ENCODE data around the gene HSF4.
"Not testable (repeated sequence)": the region's sequence is repeated elsewhere in the genome, so short reads cannot be mapped to it uniquely, and the experiment has no call there.

Gene HSF4

DNA sequence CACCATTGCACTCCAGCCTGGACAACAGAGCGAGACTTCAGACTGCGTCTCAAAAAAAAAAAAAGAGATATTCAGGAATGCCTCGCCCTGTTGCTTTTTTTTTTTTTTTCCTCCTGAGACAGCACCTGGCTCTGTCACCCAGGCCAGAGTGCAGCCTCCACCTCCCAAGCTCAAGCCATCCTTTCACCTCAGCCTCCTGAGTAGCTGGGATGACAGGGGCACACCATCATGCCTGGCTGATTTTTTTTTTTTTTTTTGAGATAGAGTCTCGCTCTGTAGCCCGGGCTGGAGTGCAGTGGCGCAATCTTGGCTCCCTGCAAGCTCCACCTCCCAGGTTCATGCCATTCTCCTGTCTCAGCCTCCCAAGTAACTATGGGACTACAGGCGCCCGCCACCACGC, 46.8 kb upstream of the HSF4 start:
- Histone ChIP-seq H3K27ac (no peak overlapping the region), H3K9ac (no peak overlapping the region), H3K4me2 (ENCODE audit: low read length) (no peak overlapping the region), H3K4me1 (no peaks in the 10 kb centered on the region), H3K4me3 (ENCODE audit: low read depth, low read length) (no peak overlapping the region), H3K79me2 (peaks cover 23% of the 10 kb centered on the region), H3K9me3 (ENCODE audit: control insufficient read depth, low read length) (no peaks in the 10 kb centered on the region), H2AFZ (no peak overlapping the region), H3K36me3 (ENCODE audit: control insufficient read depth, insufficient read depth, low read length) (no peaks in the 10 kb centered on the region), H3K27me3 (ENCODE audit: control insufficient read depth, insufficient read depth, low read length) (no peaks in the 10 kb centered on the region)
- TF ChIP-seq, protein P1, sequence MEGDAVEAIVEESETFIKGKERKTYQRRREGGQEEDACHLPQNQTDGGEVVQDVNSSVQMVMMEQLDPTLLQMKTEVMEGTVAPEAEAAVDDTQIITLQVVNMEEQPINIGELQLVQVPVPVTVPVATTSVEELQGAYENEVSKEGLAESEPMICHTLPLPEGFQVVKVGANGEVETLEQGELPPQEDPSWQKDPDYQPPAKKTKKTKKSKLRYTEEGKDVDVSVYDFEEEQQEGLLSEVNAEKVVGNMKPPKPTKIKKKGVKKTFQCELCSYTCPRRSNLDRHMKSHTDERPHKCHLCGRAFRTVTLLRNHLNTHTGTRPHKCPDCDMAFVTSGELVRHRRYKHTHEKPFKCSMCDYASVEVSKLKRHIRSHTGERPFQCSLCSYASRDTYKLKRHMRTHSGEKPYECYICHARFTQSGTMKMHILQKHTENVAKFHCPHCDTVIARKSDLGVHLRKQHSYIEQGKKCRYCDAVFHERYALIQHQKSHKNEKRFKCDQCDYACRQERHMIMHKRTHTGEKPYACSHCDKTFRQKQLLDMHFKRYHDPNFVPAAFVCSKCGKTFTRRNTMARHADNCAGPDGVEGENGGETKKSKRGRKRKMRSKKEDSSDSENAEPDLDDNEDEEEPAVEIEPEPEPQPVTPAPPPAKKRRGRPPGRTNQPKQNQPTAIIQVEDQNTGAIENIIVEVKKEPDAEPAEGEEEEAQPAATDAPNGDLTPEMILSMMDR (IDR thresholded peaks at IDR 0.05) = no peak

DNA sequence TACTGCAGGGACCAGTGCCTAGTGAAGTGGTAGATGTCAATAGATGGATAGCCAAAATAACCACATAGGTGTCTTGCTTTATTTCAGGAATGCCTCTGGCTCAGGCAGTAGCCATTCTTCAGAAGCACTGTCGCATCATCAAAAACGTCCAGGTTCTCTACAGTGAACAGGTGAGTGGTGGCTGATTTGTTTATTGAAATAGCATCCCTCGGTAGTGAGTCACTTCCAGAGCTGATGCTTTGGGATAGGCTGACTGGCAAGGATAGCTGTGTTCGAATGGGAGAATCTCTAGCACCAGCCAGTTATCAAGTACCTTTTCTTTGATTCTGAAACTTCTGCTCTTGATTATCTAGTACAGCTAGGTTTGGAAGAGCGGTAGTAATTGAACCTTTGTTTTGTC, 44.5 kb upstream of the HSF4 start:
- Histone ChIP-seq H2AFZ (no peak overlapping the region), H3K9me3 (ENCODE audit: control insufficient read depth, low read length) (no peaks in the 10 kb centered on the region), H3K27me3 (ENCODE audit: control insufficient read depth, insufficient read depth, low read length) (no peaks in the 10 kb centered on the region), H3K79me2 (peaks cover 20% of the 10 kb centered on the region), H3K9ac (no peak overlapping the region), H3K36me3 (ENCODE audit: control insufficient read depth, insufficient read depth, low read length) (no peaks in the 10 kb centered on the region), H3K4me3 (ENCODE audit: low read depth, low read length) (no peak overlapping the region), H3K4me2 (ENCODE audit: low read length) (no peak overlapping the region), H3K4me1 (no peaks in the 10 kb centered on the region), H3K27ac (no peak overlapping the region)
- TF ChIP-seq, protein P1 (IDR thresholded peaks at IDR 0.05) = no peak

DNA sequence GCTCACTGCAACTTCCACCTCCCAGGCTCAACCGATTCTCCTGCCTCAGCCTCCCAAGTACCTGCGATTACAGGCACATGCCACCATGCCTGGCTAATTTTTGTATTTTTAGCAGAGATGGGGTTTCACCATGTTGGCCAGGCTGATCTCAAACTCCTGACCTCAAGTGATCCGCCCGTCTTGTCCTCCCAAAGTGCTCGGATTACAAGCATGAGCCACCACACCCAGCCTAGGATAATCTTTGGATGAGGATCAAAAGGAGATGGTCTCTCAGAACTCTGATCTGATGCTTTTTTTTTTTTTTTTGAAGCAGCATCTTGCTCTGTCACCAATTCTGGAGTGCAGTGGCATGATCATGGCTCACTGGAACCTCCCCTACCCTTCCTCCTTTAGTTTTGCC, 41.7 kb upstream of the HSF4 start:
- not testable (repeated sequence) for H3K9me3 ChIP-seq (ENCODE audit: control insufficient read depth, low read length); H3K4me1 ChIP-seq; H3K4me3 ChIP-seq (ENCODE audit: low read depth, low read length); H3K4me2 ChIP-seq (ENCODE audit: low read length); H3K36me3 ChIP-seq (ENCODE audit: control insufficient read depth, insufficient read depth, low read length); H3K9ac ChIP-seq; H3K27ac ChIP-seq; H3K27me3 ChIP-seq (ENCODE audit: control insufficient read depth, insufficient read depth, low read length); H2AFZ ChIP-seq
- peaks cover 19% of the 10 kb centered on the region for H3K79me2 ChIP-seq

DNA sequence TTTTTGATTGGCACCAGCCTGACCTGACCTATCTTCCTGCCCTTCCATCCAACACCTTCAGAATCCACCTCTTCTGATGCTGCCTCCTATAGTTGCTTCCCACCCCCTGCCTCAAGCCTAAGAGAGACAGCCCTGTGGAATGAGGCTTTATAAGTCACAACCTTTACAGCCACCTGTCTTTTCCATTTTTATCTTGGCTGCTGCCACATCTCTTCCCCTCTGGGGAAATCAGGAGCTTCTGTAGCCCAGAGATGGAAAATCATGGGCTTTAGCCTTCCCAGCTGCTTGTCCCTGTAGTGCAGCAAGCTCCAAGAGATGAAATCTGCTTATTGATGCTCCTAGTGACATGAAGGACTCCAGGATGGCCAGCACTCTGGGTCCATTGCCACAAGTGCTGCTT, 36.1 kb upstream of the HSF4 start:
- Histone ChIP-seq H3K4me3 (ENCODE audit: low read depth, low read length) (no peak overlapping the region), H3K79me2 (peaks cover 12% of the 10 kb centered on the region), H3K4me1 (no peaks in the 10 kb centered on the region), H3K9ac (no peak overlapping the region), H3K9me3 (ENCODE audit: control insufficient read depth, low read length) (no peaks in the 10 kb centered on the region), H3K27ac (no peak overlapping the region), H2AFZ (no peak overlapping the region), H3K27me3 (ENCODE audit: control insufficient read depth, insufficient read depth, low read length) (no peaks in the 10 kb centered on the region), H3K4me2 (ENCODE audit: low read length) (no peak overlapping the region), H3K36me3 (ENCODE audit: control insufficient read depth, insufficient read depth, low read length) (no peaks in the 10 kb centered on the region)
- TF ChIP-seq, protein P1 (IDR thresholded peaks at IDR 0.05) = no peak

DNA sequence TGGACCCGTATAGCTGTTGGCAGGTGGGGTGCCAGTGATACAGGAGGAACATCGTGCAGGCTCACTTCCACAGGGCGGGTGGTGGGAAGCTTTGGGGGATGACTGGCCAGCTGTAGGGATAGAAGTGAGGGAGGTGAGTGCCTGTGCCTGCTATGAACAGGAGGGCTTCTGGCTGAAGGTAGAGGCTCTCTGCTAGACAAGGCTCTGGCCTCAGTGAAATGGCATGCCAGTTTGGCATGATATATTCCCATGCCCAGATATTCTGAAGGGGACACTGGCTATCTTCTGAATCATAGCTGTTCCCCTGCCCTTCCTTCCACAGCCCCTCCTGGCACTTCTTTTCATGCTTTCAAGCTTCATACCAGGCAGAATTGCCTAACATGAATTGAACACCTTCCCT, 35.7 kb upstream of the HSF4 start:
- H3K9ac ChIP-seq = no peak overlapping the region
- TF ChIP-seq, protein P1 (IDR thresholded peaks at IDR 0.05) = no peak

More for the DNA sequence above, 35.7 kb upstream of the HSF4 start:
- no peaks in the 10 kb centered on the region for H3K9me3 ChIP-seq (ENCODE audit: control insufficient read depth, low read length)
- no peak overlapping the region for H3K4me3 ChIP-seq (ENCODE audit: low read depth, low read length)
- no peak overlapping the region for H2AFZ ChIP-seq
- no peaks in the 10 kb centered on the region for H3K36me3 ChIP-seq (ENCODE audit: control insufficient read depth, insufficient read depth, low read length)
- H3K4me1 ChIP-seq = no peaks in the 10 kb centered on the region
- no peaks in the 10 kb centered on the region for H3K27me3 ChIP-seq (ENCODE audit: control insufficient read depth, insufficient read depth, low read length)
- no peak overlapping the region for H3K4me2 ChIP-seq (ENCODE audit: low read length)
- no peak overlapping the region for H3K27ac ChIP-seq
- peaks cover 12% of the 10 kb centered on the region for H3K79me2 ChIP-seq

Data from parathyroid adenoma (tissue), 2 donors.